ENCODE data around the gene F13B.
"Not testable (repeated sequence)": the region's sequence is repeated elsewhere in the genome, so short reads cannot be mapped to it uniquely, and the experiment has no call there.

F13B gene

GRCh38 chr1:197021716-197022115, 45.3 kb downstream of the F13B start:
- Histone ChIP-seq H3K4me3 (no peak overlapping the region), H3K27me3 (no peaks in the 10 kb centered on the region), H4K20me1 (no peaks in the 10 kb centered on the region), H3K9me3 (no peaks in the 10 kb centered on the region), H3K27ac (no peak overlapping the region), H3K4me2 (no peak overlapping the region), H3K36me3 (no peaks in the 10 kb centered on the region), H3K4me1 (peaks cover 6% of the 10 kb centered on the region; the same call in 1 of the 2 replicates), H3K9ac (no peak overlapping the region)
- no peak for TF ChIP-seq Cebpa-rat (IDR thresholded peaks at IDR 0.05)

- TF ChIP-seq Cebpa-rat (IDR thresholded peaks at IDR 0.05) = no peak
- Histone ChIP-seq H3K4me1 (peaks cover 6% of the 10 kb centered on the region; the same call in 1 of the 2 replicates), H3K36me3 (no peaks in the 10 kb centered on the region), H3K9ac (no peak overlapping the region), H3K4me3 (no peak overlapping the region), H3K4me2 (no peak overlapping the region), H3K27ac (no peak overlapping the region), H3K9me3 (no peaks in the 10 kb centered on the region), H3K27me3 (no peaks in the 10 kb centered on the region), H4K20me1 (no peaks in the 10 kb centered on the region)
These were observed 49.4 kb downstream of the F13B start for GRCh38 chr1:197017558-197018146.

DNA sequence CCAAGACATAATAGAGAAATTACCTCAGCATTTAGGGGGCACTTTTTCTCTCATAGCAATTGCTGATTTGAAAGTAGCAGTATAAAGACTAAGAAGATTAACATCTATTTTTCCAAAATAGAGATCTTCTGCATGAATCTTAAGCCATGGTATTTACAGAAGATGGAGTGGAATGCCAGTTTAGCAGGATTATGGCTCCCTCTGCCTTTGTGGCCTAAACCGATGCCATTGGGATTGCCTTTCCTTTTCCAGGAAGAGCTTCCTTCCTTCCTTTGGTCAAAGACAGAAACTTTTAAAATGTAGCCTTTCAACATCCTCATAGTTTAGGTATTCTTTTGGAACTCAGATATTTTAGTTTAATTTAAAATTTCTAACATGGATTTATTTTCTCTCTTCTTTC, 50.3 kb downstream of the F13B start:
- Histone ChIP-seq H3K4me3 (no peak overlapping the region), H3K9me3 (peaks cover 2% of the 10 kb centered on the region; the same call in 1 of the 2 replicates)

GRCh38 chr1:197013234-197013633, 53.8 kb downstream of the F13B start:
- no peak overlapping the region for H3K27ac ChIP-seq
- TF ChIP-seq Cebpa-rat (IDR thresholded peaks at IDR 0.05) = no peak

More for the DNA sequence above, 50.3 kb downstream of the F13B start:
- Histone ChIP-seq H3K4me1 (peaks cover 2% of the 10 kb centered on the region; the same call in 1 of the 2 replicates), H3K4me2 (no peak overlapping the region), H3K36me3 (no peaks in the 10 kb centered on the region), H3K9ac (no peak overlapping the region), H3K27me3 (no peaks in the 10 kb centered on the region), H4K20me1 (no peaks in the 10 kb centered on the region), H3K27ac (no peak overlapping the region)
- TF ChIP-seq Cebpa-rat (IDR thresholded peaks at IDR 0.05) = no peak

GRCh38 chr1:197011614-197012013, 55.4 kb downstream of the F13B start:
- TF ChIP-seq Cebpa-rat (IDR thresholded peaks at IDR 0.05) = no peak
- peaks cover 6% of the 10 kb centered on the region; the same call in 1 of the 2 replicates for H3K9me3 ChIP-seq
- no peak overlapping the region for H3K27ac ChIP-seq
- H3K4me1 ChIP-seq = no peaks in the 10 kb centered on the region
- no peak overlapping the region for H3K4me3 ChIP-seq
- no peaks in the 10 kb centered on the region for H3K27me3 ChIP-seq
- H4K20me1 ChIP-seq = no peaks in the 10 kb centered on the region
- no peaks in the 10 kb centered on the region for H3K36me3 ChIP-seq
- no peak overlapping the region for H3K4me2 ChIP-seq
- no peak overlapping the region for H3K9ac ChIP-seq

More at GRCh38 chr1:197013234-197013633, 53.8 kb downstream of the F13B start:
- peaks cover 6% of the 10 kb centered on the region; the same call in 1 of the 2 replicates for H3K9me3 ChIP-seq
- no peak overlapping the region for H3K4me3 ChIP-seq
- H3K9ac ChIP-seq = no peak overlapping the region
- no peaks in the 10 kb centered on the region for H3K4me1 ChIP-seq
- H3K4me2 ChIP-seq = no peak overlapping the region
- H4K20me1 ChIP-seq = no peaks in the 10 kb centered on the region
- H3K27me3 ChIP-seq = no peaks in the 10 kb centered on the region
- H3K36me3 ChIP-seq = no peaks in the 10 kb centered on the region

- no peak overlapping the region for H3K27ac ChIP-seq
- H3K27me3 ChIP-seq = no peaks in the 10 kb centered on the region
- no peak for TF ChIP-seq Cebpa-rat (IDR thresholded peaks at IDR 0.05)
- H3K36me3 ChIP-seq = no peaks in the 10 kb centered on the region
- no peak overlapping the region for H3K4me2 ChIP-seq
- H3K4me1 ChIP-seq = no peaks in the 10 kb centered on the region
- H3K9ac ChIP-seq = no peak overlapping the region
- H3K9me3 ChIP-seq = peaks cover 6% of the 10 kb centered on the region; the same call in 1 of the 2 replicates
- no peaks in the 10 kb centered on the region for H4K20me1 ChIP-seq
- no peak overlapping the region for H3K4me3 ChIP-seq
These were observed 58.2 kb downstream of the F13B start for GRCh38 chr1:197008861-197009260.

DNA sequence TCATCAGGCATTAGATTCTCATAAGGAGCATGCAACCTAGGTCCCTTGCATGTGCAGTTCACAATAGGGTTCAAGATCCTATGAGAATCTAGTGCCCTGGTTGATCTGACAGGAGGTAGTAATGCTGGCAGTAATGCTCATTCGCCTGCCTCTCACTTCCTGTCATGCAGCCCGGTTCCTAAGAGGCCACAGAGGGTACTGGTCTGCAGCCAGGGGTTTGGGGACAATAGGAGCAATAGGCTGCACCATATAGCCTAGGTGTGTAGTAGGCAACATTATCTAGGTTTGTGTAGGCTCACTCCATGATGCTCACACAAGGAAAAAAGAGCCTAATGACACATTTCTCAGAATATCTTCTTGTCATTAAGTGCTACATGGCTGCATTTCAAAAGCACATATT, 63.9 kb downstream of the F13B start:
- Histone ChIP-seq H4K20me1 (no peaks in the 10 kb centered on the region), H3K4me1 (no peaks in the 10 kb centered on the region)

DNA sequence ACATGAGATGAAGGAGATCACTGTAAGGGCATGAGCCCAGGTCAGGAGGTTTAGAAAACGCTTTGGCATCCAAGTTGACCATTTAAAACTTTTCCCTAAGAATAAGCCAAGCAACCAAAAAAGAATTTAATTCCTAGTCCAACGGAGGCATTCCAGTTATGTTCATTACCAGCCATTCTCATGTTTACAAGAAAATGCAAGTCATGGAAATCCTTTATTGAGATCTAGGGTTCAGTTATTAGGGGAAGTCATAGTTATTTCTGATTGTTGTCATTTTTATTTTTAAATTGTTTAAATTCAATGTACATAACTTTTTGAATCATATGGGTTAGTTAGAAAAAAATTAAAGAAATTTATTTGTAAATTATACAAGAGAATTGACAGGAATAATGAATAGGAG, 65.2 kb downstream of the F13B start:
- no peaks in the 10 kb centered on the region for H4K20me1 ChIP-seq
- no peaks in the 10 kb centered on the region for H3K9me3 ChIP-seq
- H3K27ac ChIP-seq = no peak overlapping the region
- no peak overlapping the region for H3K4me2 ChIP-seq
- no peaks in the 10 kb centered on the region for H3K36me3 ChIP-seq
- H3K4me1 ChIP-seq = no peaks in the 10 kb centered on the region
- no peak for TF ChIP-seq Cebpa-rat (IDR thresholded peaks at IDR 0.05)
- no peak overlapping the region for H3K9ac ChIP-seq
- no peaks in the 10 kb centered on the region for H3K27me3 ChIP-seq
- H3K4me3 ChIP-seq = no peak overlapping the region

More for the DNA sequence above, 63.9 kb downstream of the F13B start:
- Histone ChIP-seq H3K4me3 (no peak overlapping the region), H3K4me2 (no peak overlapping the region), H3K9me3 (no peaks in the 10 kb centered on the region), H3K27ac (no peak overlapping the region), H3K9ac (no peak overlapping the region), H3K36me3 (no peaks in the 10 kb centered on the region), H3K27me3 (no peaks in the 10 kb centered on the region)
- TF ChIP-seq Cebpa-rat (IDR thresholded peaks at IDR 0.05) = no peak

- no peak overlapping the region for H3K4me2 ChIP-seq
- no peak for TF ChIP-seq Cebpa-rat (IDR thresholded peaks at IDR 0.05)
- no peaks in the 10 kb centered on the region for H3K36me3 ChIP-seq
- H4K20me1 ChIP-seq = no peaks in the 10 kb centered on the region
- no peaks in the 10 kb centered on the region for H3K27me3 ChIP-seq
- no peak overlapping the region for H3K27ac ChIP-seq
- H3K4me3 ChIP-seq = no peak overlapping the region
- H3K4me1 ChIP-seq = no peaks in the 10 kb centered on the region
- H3K9ac ChIP-seq = no peak overlapping the region
- no peaks in the 10 kb centered on the region for H3K9me3 ChIP-seq
These were observed 69.6 kb downstream of the F13B start for GRCh38 chr1:196997423-196997822.

GRCh38 chr1:196993916-196994315, 73.1 kb downstream of the F13B start:
- Histone ChIP-seq H3K36me3 (no peaks in the 10 kb centered on the region), H3K4me2 (no peak overlapping the region), H3K27ac (no peak overlapping the region), H3K9ac (no peak overlapping the region), H3K4me1 (no peaks in the 10 kb centered on the region), H3K9me3 (no peaks in the 10 kb centered on the region), H3K27me3 (no peaks in the 10 kb centered on the region), H3K4me3 (no peak overlapping the region), H4K20me1 (no peaks in the 10 kb centered on the region)
- TF ChIP-seq Cebpa-rat (IDR thresholded peaks at IDR 0.05) = no peak

DNA sequence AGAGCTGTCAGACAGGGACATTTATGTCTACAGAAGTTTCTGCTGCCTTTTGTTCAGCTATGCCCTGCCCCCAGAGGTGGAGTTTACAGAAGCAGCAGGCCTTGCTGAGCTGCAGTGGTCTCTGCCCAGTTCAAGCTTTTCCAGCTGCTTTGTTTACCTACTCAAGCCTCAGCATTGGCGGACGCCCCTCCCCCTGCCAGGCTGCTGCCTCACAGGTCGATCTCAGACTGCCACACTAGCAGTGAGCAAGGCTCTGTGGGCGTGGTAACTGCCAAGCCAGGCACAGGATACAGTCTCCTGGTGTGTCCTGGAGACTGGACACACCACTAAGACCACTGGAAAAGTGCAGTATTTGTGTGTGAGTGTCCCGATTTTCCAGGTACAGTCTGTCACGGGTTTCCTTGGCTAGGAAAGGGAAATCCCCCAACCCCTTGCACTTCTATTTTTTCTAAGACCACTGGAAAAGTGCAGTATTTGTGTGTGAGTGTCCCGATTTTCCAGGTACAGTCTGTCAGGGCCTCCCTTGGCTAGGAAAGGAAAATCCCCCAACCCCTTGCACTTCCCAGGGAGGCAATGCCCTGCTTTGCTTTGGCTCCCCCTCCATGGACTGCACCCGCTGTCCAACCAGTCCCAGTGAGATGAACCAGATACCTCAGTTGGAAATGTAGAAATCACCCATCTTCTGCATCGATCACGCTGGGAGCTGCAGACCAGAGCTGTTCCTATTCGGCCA, 75.0 kb downstream of the F13B start:
- H3K9me3 ChIP-seq, H3K4me1 ChIP-seq, H3K36me3 ChIP-seq, H3K27me3 ChIP-seq, H4K20me1 ChIP-seq, H3K4me3 ChIP-seq, H3K9ac ChIP-seq, H3K27ac ChIP-seq, H3K4me2 ChIP-seq: not testable (repeated sequence)

Measured in BLaER1 (cell line).